ENCODE results near the gene NVL.

Gene NVL

GRCh38 chr1:224300346-224300745 lies 29.6 kb downstream of the NVL start:
- H3K27me3 ChIP-seq (replicated peaks; ENCODE audit: control insufficient read depth, insufficient read depth, low read length): no peaks in the 10 kb centered on the region
- no peak overlapping the region for H3K4me3 ChIP-seq (replicated peaks; ENCODE audit: low read depth, low read length)
- no peak for TF ChIP-seq CTCF (IDR thresholded peaks at IDR 0.05; ENCODE audit: insufficient read depth, low read length, poor library complexity, severe bottlenecking)
- peaks cover 8% of the 10 kb centered on the region for H3K36me3 ChIP-seq (ENCODE audit: control insufficient read depth, insufficient read depth, low read length)
- no peak for DNase-seq (ENCODE audit: extremely low read depth, insufficient read length)

GRCh38 chr1:224298346-224299330 lies 31.3 kb downstream of the NVL start:
- H3K4me3 ChIP-seq (replicated peaks; ENCODE audit: low read depth, low read length): no peak overlapping the region
- DNase-seq (ENCODE audit: extremely low read depth, insufficient read length): no peak
- peaks cover 8% of the 10 kb centered on the region for H3K36me3 ChIP-seq (ENCODE audit: control insufficient read depth, insufficient read depth, low read length)
- H3K27me3 ChIP-seq (replicated peaks; ENCODE audit: control insufficient read depth, insufficient read depth, low read length): no peaks in the 10 kb centered on the region
- no peak for TF ChIP-seq CTCF (IDR thresholded peaks at IDR 0.05; ENCODE audit: insufficient read depth, low read length, poor library complexity, severe bottlenecking)

- Histone ChIP-seq H3K27me3 (replicated peaks; ENCODE audit: control insufficient read depth, insufficient read depth, low read length) (no peaks in the 10 kb centered on the region), H3K4me3 (replicated peaks; ENCODE audit: low read depth, low read length) (no peak overlapping the region), H3K36me3 (ENCODE audit: control insufficient read depth, insufficient read depth, low read length) (peaks cover 9% of the 10 kb centered on the region)
- DNase-seq (ENCODE audit: extremely low read depth, insufficient read length): no peak
- TF ChIP-seq CTCF (IDR thresholded peaks at IDR 0.05; ENCODE audit: insufficient read depth, low read length, poor library complexity, severe bottlenecking): no peak
Measured at GRCh38 chr1:224294775-224295174, 35.2 kb downstream of the NVL start.

GRCh38 chr1:224292419-224292818 lies 37.6 kb downstream of the NVL start:
- no peak for TF ChIP-seq CTCF (IDR thresholded peaks at IDR 0.05; ENCODE audit: insufficient read depth, low read length, poor library complexity, severe bottlenecking)
- no peak overlapping the region for H3K4me3 ChIP-seq (replicated peaks; ENCODE audit: low read depth, low read length)
- DNase-seq (ENCODE audit: extremely low read depth, insufficient read length): no peak
- H3K27me3 ChIP-seq (replicated peaks; ENCODE audit: control insufficient read depth, insufficient read depth, low read length): no peaks in the 10 kb centered on the region
- H3K36me3 ChIP-seq (ENCODE audit: control insufficient read depth, insufficient read depth, low read length): peaks cover 12% of the 10 kb centered on the region

- no peak for DNase-seq (ENCODE audit: extremely low read depth, insufficient read length)
- Histone ChIP-seq H3K4me3 (replicated peaks; ENCODE audit: low read depth, low read length) (no peak overlapping the region), H3K27me3 (replicated peaks; ENCODE audit: control insufficient read depth, insufficient read depth, low read length) (no peaks in the 10 kb centered on the region), H3K36me3 (ENCODE audit: control insufficient read depth, insufficient read depth, low read length) (peaks cover 9% of the 10 kb centered on the region)
- TF ChIP-seq CTCF (IDR thresholded peaks at IDR 0.05; ENCODE audit: insufficient read depth, low read length, poor library complexity, severe bottlenecking): no peak
Measured at GRCh38 chr1:224289396-224289795, 40.6 kb downstream of the NVL start.

All from GM06990 (cell line).